RWPE1 (cell line): ENCODE measurements around the gene COL9A3.
A peak's percentile ranks its signal among the peaks of the same experiment; 100 is the strongest.

Experiments
- CTCF ChIA-PET: fragments of 350-600 bp; sonication (Branson Sonifier 250); formaldehyde crosslinking; extraction: SDS; loops from one replicate; lab custom pipeline; 2021; lab: Yijun Ruan, JAX
- POLR2A ChIA-PET: fragments of 400-600 bp; formaldehyde crosslinking; extraction: SDS; loops from one replicate; lab custom pipeline; 2020; ENCODE audit warnings: antibody characterized with exemption; ENCODE audit not compliant: low non-redundant PET; lab: Yijun Ruan, JAX
- DNase-seq: peaks from one replicate; pipeline ENCODE4 v3.0.0; 2012; ENCODE audit warnings: low spot score
- H3K27ac ChIP-seq: fragments of 450-650 bp; 2 replicates; pipeline ENCODE4 v1.5.1; 2017
- CTCF ChIP-seq: fragments of 450-650 bp; conservative IDR thresholded peaks from 2 replicates; pipeline ENCODE4 v1.5.1; 2017; ENCODE audit warnings: low read depth, mild to moderate bottlenecking

Gene COL9A3

GRCh38 chr20:62880935-62881661 lies 64.2 kb downstream of the COL9A3 start:
- no peak overlapping the region for H3K27ac ChIP-seq
- no peak for TF ChIP-seq CTCF
- ChIA-PET CTCF (no interaction called here), POLR2A (no interaction called here)
- DNase-seq = no peak

GRCh38 chr20:62881662-62882395 lies 65.0 kb downstream of the COL9A3 start:
- CTCF ChIA-PET = interaction anchor here (0.6 kb wide), 1 partner anchor 74 kb away, joined by 6 read pairs; no protein-coding TSS in a partner anchor
- POLR2A ChIA-PET = no interaction called here

GRCh38 chr20:62882426-62882825 lies 65.6 kb downstream of the COL9A3 start:
- no peak for TF ChIP-seq CTCF
- H3K27ac ChIP-seq = no peak overlapping the region
- DNase-seq = no peak
- ChIA-PET CTCF (interaction anchor here (0.6 kb wide), 1 partner anchor 74 kb away, joined by 6 read pairs; no protein-coding TSS in a partner anchor), POLR2A (no interaction called here)

More at GRCh38 chr20:62881662-62882395, 65.0 kb downstream of the COL9A3 start:
- DNase-seq = no peak
- H3K27ac ChIP-seq = no peak overlapping the region
- no peak for TF ChIP-seq CTCF

GRCh38 chr20:62884556-62884955 lies 67.7 kb downstream of the COL9A3 start:
- H3K27ac ChIP-seq = peak overlapping the region; percentile 10
- POLR2A ChIA-PET = interaction anchor here (0.6 kb wide), 1 partner anchor 155 kb away, joined by 6 read pairs; no protein-coding TSS in a partner anchor
- DNase-seq = no peak
- CTCF ChIA-PET = interaction anchor here (0.6 to 1.6 kb wide), 3 partner anchors 9 to 37 kb away, joined by 4 read pairs; no protein-coding TSS in a partner anchor
- TF ChIP-seq CTCF = no peak

- ChIA-PET POLR2A (interaction anchor here (0.6 kb wide), 1 partner anchor 156 kb away, joined by 6 read pairs; no protein-coding TSS in a partner anchor), CTCF (interaction anchor here (0.6 to 1.6 kb wide), 3 partner anchors 10 to 36 kb away, joined by 4 read pairs; no protein-coding TSS in a partner anchor)
- DNase-seq = no peak
- no peak for TF ChIP-seq CTCF
- peak overlapping the region; percentile 75 for H3K27ac ChIP-seq
Observed at GRCh38 chr20:62885046-62885895, 68.4 kb downstream of the COL9A3 start.
